ENCODE results near the gene RNF213.

Gene RNF213

GRCh38 chr17:80352216-80352895 is 91.7 kb downstream of the RNF213 start:
- no peak for DNase-seq (ENCODE audit: low read depth)

- no peak for DNase-seq (ENCODE audit: low read depth)
These were observed 92.5 kb downstream of the RNF213 start for GRCh38 chr17:80352991-80353665.

- no peak for DNase-seq (ENCODE audit: low read depth)
These were observed 93.1 kb downstream of the RNF213 start for GRCh38 chr17:80353718-80354275.

GRCh38 chr17:80354336-80354735 is 93.7 kb downstream of the RNF213 start:
- DNase-seq (ENCODE audit: low read depth), result no peak

GRCh38 chr17:80356231-80356856 is 95.7 kb downstream of the RNF213 start:
- no peak for DNase-seq (ENCODE audit: low read depth)

- DNase-seq (ENCODE audit: low read depth), result no peak
These were observed 97.5 kb downstream of the RNF213 start for GRCh38 chr17:80358131-80358530.

- DNase-seq (ENCODE audit: low read depth), result no peak
These were observed 98.2 kb downstream of the RNF213 start for GRCh38 chr17:80358861-80359260.

- no peak for DNase-seq (ENCODE audit: low read depth)
These were observed 98.9 kb downstream of the RNF213 start for GRCh38 chr17:80359422-80360110.

- DNase-seq (ENCODE audit: low read depth), result no peak
These were observed 99.7 kb downstream of the RNF213 start for GRCh38 chr17:80360396-80360795.

GRCh38 chr17:80361495-80362220 is 101.0 kb downstream of the RNF213 start:
- peak; percentile 14 for DNase-seq (ENCODE audit: low read depth)

GRCh38 chr17:80362428-80363119 is 101.9 kb downstream of the RNF213 start:
- peak; percentile 44 for DNase-seq (ENCODE audit: low read depth)

- no peak for DNase-seq (ENCODE audit: low read depth)
These were observed 102.5 kb downstream of the RNF213 start for GRCh38 chr17:80363120-80363515.

- DNase-seq (ENCODE audit: low read depth), result no peak
These were observed 103.0 kb downstream of the RNF213 start for GRCh38 chr17:80363518-80364090.

GRCh38 chr17:80364091-80364691 is 103.5 kb downstream of the RNF213 start:
- DNase-seq (ENCODE audit: low read depth), result peak; percentile 19

GRCh38 chr17:80365001-80365965 is 104.6 kb downstream of the RNF213 start:
- no peak for DNase-seq (ENCODE audit: low read depth)

- DNase-seq (ENCODE audit: low read depth), result no peak
These were observed 105.3 kb downstream of the RNF213 start for GRCh38 chr17:80365983-80366382.

GRCh38 chr17:80367503-80367902 is 106.9 kb downstream of the RNF213 start:
- no peak for DNase-seq (ENCODE audit: low read depth)

- no peak for DNase-seq (ENCODE audit: low read depth)
These were observed 110.5 kb downstream of the RNF213 start for GRCh38 chr17:80371196-80371595.

GRCh38 chr17:80372456-80372855 is 111.8 kb downstream of the RNF213 start:
- DNase-seq (ENCODE audit: low read depth), result no peak
